Neuron (in vitro differentiated cells): ENCODE data around the gene FRMD4A.
"Not testable (repeated sequence)": the region's sequence is repeated elsewhere in the genome, so short reads cannot be mapped to it uniquely, and the experiment has no call there.

Experiments used
- H2AFZ ChIP-seq: one replicate; pipeline ENCODE4 v1.6.1; 2013; ENCODE audit warnings: low read depth, mild to moderate bottlenecking, inconsistent platforms, low read length, moderate library complexity
- H3K27me3 ChIP-seq: one replicate; pipeline ENCODE4 v1.6.1; 2013; ENCODE audit warnings: low read length; ENCODE audit not compliant: insufficient read depth
- H3K36me3 ChIP-seq: one replicate; pipeline ENCODE4 v1.6.1; 2013; ENCODE audit warnings: low read length; ENCODE audit not compliant: insufficient read depth
- H3K4me1 ChIP-seq: one replicate; pipeline ENCODE4 v1.6.1; 2013; ENCODE audit warnings: low read length; ENCODE audit not compliant: insufficient read depth
- H3K4me3 ChIP-seq: 2 replicates; pipeline ENCODE4 v1.5.1; 2013; ENCODE audit warnings: mild to moderate bottlenecking, low read length, moderate library complexity
- H3K9me3 ChIP-seq: one replicate; pipeline ENCODE4 v1.6.1; 2013; ENCODE audit warnings: low read length

The FRMD4A gene

GRCh38 chr10:13773043-13773442, 557.7 kb downstream of the FRMD4A start:
- Histone ChIP-seq H3K4me1 (peaks cover 3% of the 10 kb centered on the region), H3K27me3 (no peaks in the 10 kb centered on the region), H2AFZ (no peak overlapping the region), H3K9me3 (peaks cover 4% of the 10 kb centered on the region), H3K36me3 (peaks cover 47% of the 10 kb centered on the region), H3K4me3 (no peak overlapping the region)

GRCh38 chr10:13771992-13772391, 558.7 kb downstream of the FRMD4A start:
- Histone ChIP-seq H3K36me3 (peaks cover 50% of the 10 kb centered on the region), H3K9me3 (peaks cover 4% of the 10 kb centered on the region), H2AFZ (no peak overlapping the region), H3K27me3 (no peaks in the 10 kb centered on the region), H3K4me3 (no peak overlapping the region), H3K4me1 (peaks cover 3% of the 10 kb centered on the region)

- H3K4me1 ChIP-seq = peaks cover 3% of the 10 kb centered on the region
- H3K27me3 ChIP-seq = no peaks in the 10 kb centered on the region
- H2AFZ ChIP-seq = no peak overlapping the region
- H3K36me3 ChIP-seq = peaks cover 46% of the 10 kb centered on the region
- peaks cover 2% of the 10 kb centered on the region for H3K9me3 ChIP-seq
- no peak overlapping the region for H3K4me3 ChIP-seq
Measured at GRCh38 chr10:13770760-13771493, 559.8 kb downstream of the FRMD4A start.

- Histone ChIP-seq H3K36me3 (peaks cover 43% of the 10 kb centered on the region), H3K4me1 (peaks cover 3% of the 10 kb centered on the region), H3K27me3 (no peaks in the 10 kb centered on the region), H3K4me3 (no peak overlapping the region), H2AFZ (no peak overlapping the region), H3K9me3 (peaks cover 2% of the 10 kb centered on the region)
Measured at GRCh38 chr10:13769946-13770345, 560.8 kb downstream of the FRMD4A start.

- H3K27me3 ChIP-seq = no peaks in the 10 kb centered on the region
- H3K4me1 ChIP-seq = peaks cover 3% of the 10 kb centered on the region
- peaks cover 2% of the 10 kb centered on the region for H3K9me3 ChIP-seq
- no peak overlapping the region for H2AFZ ChIP-seq
- peaks cover 36% of the 10 kb centered on the region for H3K36me3 ChIP-seq
- no peak overlapping the region for H3K4me3 ChIP-seq
Measured at GRCh38 chr10:13767676-13768178, 563.0 kb downstream of the FRMD4A start.

- H2AFZ ChIP-seq, H3K4me3 ChIP-seq, H3K27me3 ChIP-seq, H3K9me3 ChIP-seq, H3K4me1 ChIP-seq: not testable (repeated sequence)
- H3K36me3 ChIP-seq = peaks cover 37% of the 10 kb centered on the region
Measured at GRCh38 chr10:13767148-13767547, 563.6 kb downstream of the FRMD4A start.

- Histone ChIP-seq H3K4me3 (no peak overlapping the region), H2AFZ (no peak overlapping the region), H3K36me3 (peaks cover 44% of the 10 kb centered on the region), H3K27me3 (no peaks in the 10 kb centered on the region), H3K9me3 (no peaks in the 10 kb centered on the region), H3K4me1 (peaks cover 3% of the 10 kb centered on the region)
Measured at GRCh38 chr10:13765641-13766341, 564.9 kb downstream of the FRMD4A start.

- H2AFZ ChIP-seq = no peak overlapping the region
- H3K4me3 ChIP-seq = no peak overlapping the region
- no peaks in the 10 kb centered on the region for H3K9me3 ChIP-seq
- H3K36me3 ChIP-seq = peaks cover 46% of the 10 kb centered on the region
- H3K4me1 ChIP-seq = peaks cover 17% of the 10 kb centered on the region
- no peaks in the 10 kb centered on the region for H3K27me3 ChIP-seq
Measured at GRCh38 chr10:13761490-13762091, 569.1 kb downstream of the FRMD4A start.

- no peak overlapping the region for H3K4me3 ChIP-seq
Measured at GRCh38 chr10:13759168-13759567, 571.6 kb downstream of the FRMD4A start.

GRCh38 chr10:13758756-13759155, 572.0 kb downstream of the FRMD4A start:
- no peaks in the 10 kb centered on the region for H3K27me3 ChIP-seq
- H3K4me1 ChIP-seq = peaks cover 17% of the 10 kb centered on the region
- H3K36me3 ChIP-seq = peaks cover 29% of the 10 kb centered on the region
- no peak overlapping the region for H2AFZ ChIP-seq
- no peak overlapping the region for H3K4me3 ChIP-seq
- no peaks in the 10 kb centered on the region for H3K9me3 ChIP-seq

More at GRCh38 chr10:13759168-13759567, 571.6 kb downstream of the FRMD4A start:
- no peak overlapping the region for H2AFZ ChIP-seq
- no peaks in the 10 kb centered on the region for H3K9me3 ChIP-seq
- H3K36me3 ChIP-seq = peaks cover 32% of the 10 kb centered on the region
- H3K27me3 ChIP-seq = no peaks in the 10 kb centered on the region
- peaks cover 17% of the 10 kb centered on the region for H3K4me1 ChIP-seq

GRCh38 chr10:13758312-13758711, 572.4 kb downstream of the FRMD4A start:
- Histone ChIP-seq H2AFZ (no peak overlapping the region), H3K36me3 (peaks cover 29% of the 10 kb centered on the region), H3K4me3 (no peak overlapping the region)

GRCh38 chr10:13754277-13754676, 576.4 kb downstream of the FRMD4A start:
- Histone ChIP-seq H3K4me1 (peaks cover 13% of the 10 kb centered on the region), H2AFZ (no peak overlapping the region), H3K27me3 (no peaks in the 10 kb centered on the region), H3K36me3 (peaks cover 26% of the 10 kb centered on the region), H3K4me3 (no peak overlapping the region), H3K9me3 (no peaks in the 10 kb centered on the region)

More at GRCh38 chr10:13758312-13758711, 572.4 kb downstream of the FRMD4A start:
- Histone ChIP-seq H3K4me1 (peaks cover 17% of the 10 kb centered on the region), H3K9me3 (no peaks in the 10 kb centered on the region), H3K27me3 (no peaks in the 10 kb centered on the region)

- peaks cover 24% of the 10 kb centered on the region for H3K36me3 ChIP-seq
- no peak overlapping the region for H2AFZ ChIP-seq
- no peaks in the 10 kb centered on the region for H3K9me3 ChIP-seq
- no peaks in the 10 kb centered on the region for H3K27me3 ChIP-seq
- H3K4me3 ChIP-seq = no peak overlapping the region
- no peaks in the 10 kb centered on the region for H3K4me1 ChIP-seq
Measured at GRCh38 chr10:13751191-13751764, 579.4 kb downstream of the FRMD4A start.
